HG03432 (cell line): ENCODE data around the gene PCDHA6.
"Not testable (repeated sequence)": the region's sequence is repeated elsewhere in the genome, so short reads cannot be mapped to it uniquely, and the experiment has no call there.

Experiments
- ATAC-seq: cut with Tn5 transposase; IDR thresholded peaks from one replicate; pipeline ENCODE4 v1.9.1; 2021; ENCODE audit warnings: mild to moderate bottlenecking, moderate library complexity; ENCODE audit not compliant: unreplicated experiment

The PCDHA6 gene

GRCh38 chr5:140827704-140828361 lies at the start of gene PCDHA6:
PCDHA6 (plus strand) TSS chr5:140827960; CDS start chr5:140828092, 132 bp downstream.
- no peak for ATAC-seq

GRCh38 chr5:140780512-140780911 lies 47.2 kb upstream of the PCDHA6 start:
- no peak for ATAC-seq

- no peak for ATAC-seq
These were observed 41.7 kb upstream of the PCDHA6 start, which contains the start of gene PCDHA1 for GRCh38 chr5:140785905-140786686. PCDHA1 (plus strand) TSS chr5:140786140.

- not testable (repeated sequence) for ATAC-seq
These were observed 40.3 kb upstream of the PCDHA6 start for GRCh38 chr5:140787422-140787821.

GRCh38 chr5:140787849-140788504 lies 39.8 kb upstream of the PCDHA6 start:
- ATAC-seq: not testable (repeated sequence)

GRCh38 chr5:140791089-140791488 lies 36.7 kb upstream of the PCDHA6 start:
- no peak for ATAC-seq

GRCh38 chr5:140794595-140795258 lies 33.0 kb upstream of the PCDHA6 start, which contains the start of gene PCDHA2:
PCDHA2 (plus strand) TSS chr5:140794852.
- ATAC-seq: no peak

GRCh38 chr5:140795259-140795641 lies 32.5 kb upstream of the PCDHA6 start:
- no peak for ATAC-seq

- not testable (repeated sequence) for ATAC-seq
These were observed 31.6 kb upstream of the PCDHA6 start for GRCh38 chr5:140796072-140796717.

GRCh38 chr5:140796718-140797095 lies 31.1 kb upstream of the PCDHA6 start:
- no peak for ATAC-seq

GRCh38 chr5:140800816-140801493 lies 26.8 kb upstream of the PCDHA6 start, which contains the start of gene PCDHA3:
PCDHA3 (plus strand) TSS chr5:140801057.
- no peak for ATAC-seq

GRCh38 chr5:140801494-140801841 lies 26.3 kb upstream of the PCDHA6 start:
- ATAC-seq: no peak

- not testable (repeated sequence) for ATAC-seq
These were observed 25.4 kb upstream of the PCDHA6 start for GRCh38 chr5:140802381-140802780.

- ATAC-seq: no peak
These were observed 24.9 kb upstream of the PCDHA6 start for GRCh38 chr5:140802781-140803271.

GRCh38 chr5:140806834-140807775 lies 20.7 kb upstream of the PCDHA6 start, which contains the start of gene PCDHA4:
PCDHA4 (plus strand) TSS chr5:140807068.
- no peak for ATAC-seq

GRCh38 chr5:140808241-140808888 lies 19.4 kb upstream of the PCDHA6 start:
- ATAC-seq: not testable (repeated sequence)

- ATAC-seq: no peak
These were observed 18.9 kb upstream of the PCDHA6 start for GRCh38 chr5:140808889-140809291.
